ENCODE data around the gene GH2. TPM values are rescaled to one million over a fixed set of nuclear protein-coding genes. Genes with fewer than 3 reads are reported as not detected.
"Not testable (repeated sequence)": the region's sequence is repeated elsewhere in the genome, so short reads cannot be mapped to it uniquely, and the experiment has no call there.

GH2 gene
- total RNA-seq, 2 experiments from 2014 or later, result not detected

- intact Hi-C loops (cut with micrococcal nuclease), result loop anchor here (2.0 to 5.0 kb wide), 4 partner anchors 27 to 213 kb away; partner anchors contain the start of gene ERN1
- no peak overlapping the region for H3K27ac Mint-ChIP-seq
- H3K27me3 Mint-ChIP-seq, result no peaks in the 10 kb centered on the region
- H3K9me3 Mint-ChIP-seq, result no peaks in the 10 kb centered on the region
- no peaks in the 10 kb centered on the region for H3K36me3 Mint-ChIP-seq (ENCODE audit: low read depth)
- H3K4me3 Mint-ChIP-seq, result no peak overlapping the region
- ChIA-PET CTCF (interaction anchor here (0.6 to 9.7 kb wide), 50 partner anchors 8 to 362 kb away, joined by 3 to 126 read pairs (median 5); partner anchors contain the start of genes CD79B, ERN1, GH2 and ICAM2), POLR2A (interaction anchor here (0.7 to 1.2 kb wide), 3 partner anchors 27 to 210 kb away, joined by 3 to 4 read pairs (median 3); partner anchors contain the start of gene ERN1)
- DNase-seq (peak; percentile 80), ATAC-seq (peak; percentile 99)
- peaks cover 5% of the 10 kb centered on the region for H3K4me1 Mint-ChIP-seq (ENCODE audit: low read depth)
- TF ChIP-seq, protein P1, sequence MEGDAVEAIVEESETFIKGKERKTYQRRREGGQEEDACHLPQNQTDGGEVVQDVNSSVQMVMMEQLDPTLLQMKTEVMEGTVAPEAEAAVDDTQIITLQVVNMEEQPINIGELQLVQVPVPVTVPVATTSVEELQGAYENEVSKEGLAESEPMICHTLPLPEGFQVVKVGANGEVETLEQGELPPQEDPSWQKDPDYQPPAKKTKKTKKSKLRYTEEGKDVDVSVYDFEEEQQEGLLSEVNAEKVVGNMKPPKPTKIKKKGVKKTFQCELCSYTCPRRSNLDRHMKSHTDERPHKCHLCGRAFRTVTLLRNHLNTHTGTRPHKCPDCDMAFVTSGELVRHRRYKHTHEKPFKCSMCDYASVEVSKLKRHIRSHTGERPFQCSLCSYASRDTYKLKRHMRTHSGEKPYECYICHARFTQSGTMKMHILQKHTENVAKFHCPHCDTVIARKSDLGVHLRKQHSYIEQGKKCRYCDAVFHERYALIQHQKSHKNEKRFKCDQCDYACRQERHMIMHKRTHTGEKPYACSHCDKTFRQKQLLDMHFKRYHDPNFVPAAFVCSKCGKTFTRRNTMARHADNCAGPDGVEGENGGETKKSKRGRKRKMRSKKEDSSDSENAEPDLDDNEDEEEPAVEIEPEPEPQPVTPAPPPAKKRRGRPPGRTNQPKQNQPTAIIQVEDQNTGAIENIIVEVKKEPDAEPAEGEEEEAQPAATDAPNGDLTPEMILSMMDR (IDR thresholded peaks at IDR 0.05), result peak; percentile 95
Measured at GRCh38 chr17:63919311-63919723, 37.6 kb upstream of the GH2 start.

DNA sequence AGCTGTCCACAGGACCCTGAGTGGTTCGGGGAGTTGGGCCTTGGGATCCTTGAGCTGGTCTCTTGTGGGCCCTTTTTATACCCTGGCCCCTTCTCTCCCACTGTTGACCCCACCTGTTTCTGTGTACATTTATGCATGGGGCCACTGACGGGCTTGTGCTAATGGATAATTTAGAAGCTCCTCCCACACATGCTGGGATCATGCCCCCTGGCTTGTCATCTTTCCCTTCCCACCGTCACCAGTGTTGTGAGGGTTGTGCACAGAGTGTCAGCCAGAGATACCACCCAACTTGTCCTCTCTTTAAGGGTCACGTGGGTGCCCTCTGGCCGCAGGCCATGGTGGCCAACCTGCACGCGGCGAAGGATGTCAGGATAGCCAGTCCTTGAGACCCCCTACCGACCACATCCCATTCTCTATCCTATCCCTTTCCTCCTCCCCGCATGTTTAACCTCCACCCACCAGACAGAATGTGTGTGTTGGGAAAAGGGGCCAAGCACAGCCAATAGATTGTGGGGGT is 37.1 kb upstream of the GH2 start, which contains the start of gene GH1:
TSS of gene GH1 (minus strand) at position 51 of the 517 bp plus-strand sequence. CDS start 63 bp downstream, outside the sequence.
- POLR2A ChIA-PET, result interaction anchor here (0.8 to 0.9 kb wide), 2 partner anchors 72 to 104 kb away, joined by 3 to 6 read pairs; no protein-coding TSS in a partner anchor
- not testable (repeated sequence) for H3K27ac Mint-ChIP-seq; ATAC-seq; H3K36me3 Mint-ChIP-seq (ENCODE audit: low read depth); H3K4me1 Mint-ChIP-seq (ENCODE audit: low read depth); H3K9me3 Mint-ChIP-seq; H3K27me3 Mint-ChIP-seq; DNase-seq; H3K4me3 Mint-ChIP-seq
- CTCF ChIA-PET, result interaction anchor here (0.8 to 9.7 kb wide), 37 partner anchors 7 to 316 kb away, joined by 3 to 126 read pairs (median 6); partner anchors contain the start of genes CD79B, ERN1, ICAM2 and PRR29
- intact Hi-C loops (cut with micrococcal nuclease), result loop anchor here (2.0 to 5.0 kb wide), 4 partner anchors 28 to 213 kb away; partner anchors contain the start of gene ERN1

GRCh38 chr17:63918305-63918704 is 36.6 kb upstream of the GH2 start:
- DNase-seq (no peak), ATAC-seq (no peak)
- no peaks in the 10 kb centered on the region for H3K9me3 Mint-ChIP-seq
- POLR2A ChIA-PET, result interaction anchor here (0.6 to 0.9 kb wide), 3 partner anchors 105 to 197 kb away, joined by 3 to 6 read pairs (median 3); no protein-coding TSS in a partner anchor
- peaks cover 5% of the 10 kb centered on the region for H3K4me1 Mint-ChIP-seq (ENCODE audit: low read depth)
- TF ChIP-seq, protein P1 (IDR thresholded peaks at IDR 0.05), result no peak
- CTCF ChIA-PET, result interaction anchor here (1.0 to 9.7 kb wide), 19 partner anchors 10 to 317 kb away, joined by 3 to 126 read pairs (median 13); partner anchors contain the start of genes CD79B, ERN1 and ICAM2
- no peak overlapping the region for H3K27ac Mint-ChIP-seq
- intact Hi-C loops (cut with micrococcal nuclease), result loop anchor here (2.0 to 5.0 kb wide), 4 partner anchors 28 to 214 kb away; partner anchors contain the start of gene ERN1
- H3K4me3 Mint-ChIP-seq, result no peak overlapping the region
- no peaks in the 10 kb centered on the region for H3K27me3 Mint-ChIP-seq
- no peaks in the 10 kb centered on the region for H3K36me3 Mint-ChIP-seq (ENCODE audit: low read depth)

GRCh38 chr17:63917646-63918045 is 35.9 kb upstream of the GH2 start:
- intact Hi-C loops (cut with micrococcal nuclease), result loop anchor here (2.0 to 5.0 kb wide), 4 partner anchors 29 to 215 kb away; partner anchors contain the start of gene ERN1
- CTCF ChIA-PET, result interaction anchor here (1.3 to 9.7 kb wide), 9 partner anchors 11 to 216 kb away, joined by 3 to 126 read pairs (median 38); no protein-coding TSS in a partner anchor
- H3K4me3 Mint-ChIP-seq, result no peak overlapping the region

GRCh38 chr17:63917206-63917605 is 35.5 kb upstream of the GH2 start:
- POLR2A ChIA-PET; H3K4me3 Mint-ChIP-seq; ATAC-seq; H3K27me3 Mint-ChIP-seq; H3K36me3 Mint-ChIP-seq (ENCODE audit: low read depth); DNase-seq; H3K4me1 Mint-ChIP-seq (ENCODE audit: low read depth); H3K9me3 Mint-ChIP-seq; H3K27ac Mint-ChIP-seq: not testable (repeated sequence)
- intact Hi-C loops (cut with micrococcal nuclease), result loop anchor here (5.0 kb wide), 3 partner anchors 75 to 215 kb away; partner anchors contain the start of gene ERN1
- CTCF ChIA-PET, result interaction anchor here (2.8 to 9.7 kb wide), 4 partner anchors 14 to 216 kb away, joined by 19 to 126 read pairs (median 66); no protein-coding TSS in a partner anchor

More at GRCh38 chr17:63917646-63918045, 35.9 kb upstream of the GH2 start:
- DNase-seq (no peak), ATAC-seq (no peak)
- POLR2A ChIA-PET, result interaction anchor here (0.8 kb wide), 1 partner anchor 108 kb away, joined by 3 read pairs; no protein-coding TSS in a partner anchor
- peaks cover 5% of the 10 kb centered on the region for H3K4me1 Mint-ChIP-seq (ENCODE audit: low read depth)
- TF ChIP-seq, protein P1 (IDR thresholded peaks at IDR 0.05), result no peak
- H3K9me3 Mint-ChIP-seq, result no peaks in the 10 kb centered on the region
- H3K27ac Mint-ChIP-seq, result no peak overlapping the region
- no peaks in the 10 kb centered on the region for H3K36me3 Mint-ChIP-seq (ENCODE audit: low read depth)
- no peaks in the 10 kb centered on the region for H3K27me3 Mint-ChIP-seq

All from activated CD8-positive, alpha-beta T cell treated with anti-CD3 and anti-CD28 coated beads for 36 hours (primary cell).